SK-N-SH treated with all-trans-retinoic acid at 6 μM for 48 hours (cell line): ENCODE measurements around the gene SLC22A4.

ENCODE experiments used
- ATAC-seq: fragments of 200-7000 bp; cut with Tn5 transposase; 3 replicates; pipeline ENCODE4 v1.9.1; 2020; ENCODE audit warnings: mild to moderate bottlenecking, moderate library complexity
- ARNTL ChIP-seq: fragments of 450-650 bp; formaldehyde crosslinking; IDR thresholded peaks from 2 replicates; pipeline ENCODE4 v1.5.0; 2020; ENCODE audit warnings: low read depth, mild to moderate bottlenecking, moderate library complexity, borderline replicate concordance
- BACH2 ChIP-seq: fragments of 250-450 bp; sonication (Bioruptor Pico); IDR thresholded peaks from 2 replicates; pipeline ENCODE4 v1.9.0; 2021; ENCODE audit warnings: mild to moderate bottlenecking, borderline replicate concordance
- CSDC2 ChIP-seq: fragments of 250-450 bp; sonication (Bioruptor Pico); IDR thresholded peaks from 2 replicates; pipeline ENCODE4 v1.5.0; 2020; ENCODE audit warnings: mild to moderate bottlenecking, moderate library complexity
- ESRRG ChIP-seq: fragments of 250-450 bp; sonication (Bioruptor Pico); IDR thresholded peaks from 2 replicates; pipeline ENCODE4 v1.6.1; 2021; ENCODE audit warnings: mild to moderate bottlenecking
- GLIS3 ChIP-seq: fragments of 250-450 bp; sonication (Bioruptor Pico); IDR thresholded peaks from 2 replicates; pipeline ENCODE4 v1.5.0; 2020; ENCODE audit warnings: mild to moderate bottlenecking, moderate library complexity
- ISL1 ChIP-seq: fragments of 250-450 bp; sonication (Bioruptor Pico); IDR thresholded peaks from 2 replicates; pipeline ENCODE4 v2.1.2; 2022; ENCODE audit warnings: mild to moderate bottlenecking, moderate library complexity
- OSR1 ChIP-seq: fragments of 250-450 bp; sonication (Bioruptor Pico); IDR thresholded peaks from 2 replicates; pipeline ENCODE4 v1.8.0; 2022; ENCODE audit warnings: moderate library complexity, mild to moderate bottlenecking, inconsistent platforms
- PATZ1 ChIP-seq: fragments of 250-450 bp; sonication (Bioruptor Pico); IDR thresholded peaks from 2 replicates; pipeline ENCODE4 v1.8.0; 2020; ENCODE audit warnings: mild to moderate bottlenecking, moderate library complexity, borderline replicate concordance
- PPARA ChIP-seq: fragments of 250-450 bp; sonication (Bioruptor Pico); IDR thresholded peaks from 2 replicates; pipeline ENCODE4 v1.5.0; 2020; ENCODE audit warnings: mild to moderate bottlenecking, borderline replicate concordance
- SNAI2 ChIP-seq: fragments of 250-450 bp; sonication (Bioruptor Pico); IDR thresholded peaks from 2 replicates; pipeline ENCODE4 v1.5.0; 2020; ENCODE audit warnings: mild to moderate bottlenecking, moderate library complexity
- TCF4 ChIP-seq: fragments of 250-450 bp; sonication (Bioruptor Pico); IDR thresholded peaks from 2 replicates; pipeline ENCODE4 v1.8.0; 2021; ENCODE audit warnings: mild to moderate bottlenecking, moderate library complexity, borderline replicate concordance
- TOX ChIP-seq: fragments of 250-450 bp; sonication (Bioruptor Pico); IDR thresholded peaks from 2 replicates; pipeline ENCODE4 v1.8.0; 2021; ENCODE audit warnings: mild to moderate bottlenecking, moderate library complexity, borderline replicate concordance
- ZC3H10 ChIP-seq: fragments of 250-450 bp; sonication (Bioruptor Pico); IDR thresholded peaks from 2 replicates; pipeline ENCODE4 v1.5.1; 2021; ENCODE audit warnings: mild to moderate bottlenecking, moderate library complexity
- ZFP3 ChIP-seq: fragments of 250-450 bp; sonication (Bioruptor Pico); IDR thresholded peaks from 2 replicates; pipeline ENCODE4 v1.5.0; 2020; ENCODE audit warnings: mild to moderate bottlenecking, moderate library complexity
- ZFP30 ChIP-seq: fragments of 450-650 bp; formaldehyde crosslinking; IDR thresholded peaks from 2 replicates; pipeline ENCODE4 v1.5.0; 2022; ENCODE audit warnings: mild to moderate bottlenecking, moderate library complexity
- ZNF565 ChIP-seq: fragments of 450-650 bp; formaldehyde crosslinking; conservative IDR thresholded peaks from 2 replicates; pipeline ENCODE4 v1.5.0; 2020; ENCODE audit warnings: low read depth, mild to moderate bottlenecking, moderate library complexity
- ZNF70 ChIP-seq: fragments of 450-650 bp; formaldehyde crosslinking; IDR thresholded peaks from 2 replicates; pipeline ENCODE4 v1.5.0; 2020; ENCODE audit warnings: mild to moderate bottlenecking, moderate library complexity
- ZNF8 ChIP-seq: fragments of 450-650 bp; formaldehyde crosslinking; IDR thresholded peaks from 2 replicates; pipeline ENCODE4 v1.5.0; 2020; ENCODE audit warnings: mild to moderate bottlenecking, moderate library complexity
- TF ChIP-seq, protein P1 (sequence below): fragments of 250-450 bp; sonication (Bioruptor Pico); IDR thresholded peaks from 2 replicates; pipeline ENCODE4 v1.8.0; 2021; ENCODE audit warnings: low read depth, mild to moderate bottlenecking, moderate library complexity, borderline replicate concordance
- TF ChIP-seq, protein P2 (sequence below): fragments of 250-450 bp; sonication (Bioruptor Pico); IDR thresholded peaks from 2 replicates; pipeline ENCODE4 v1.5.1; 2021; ENCODE audit warnings: mild to moderate bottlenecking, moderate library complexity
- TF ChIP-seq, protein P3 (sequence below): fragments of 250-450 bp; sonication (Bioruptor Pico); IDR thresholded peaks from 2 replicates; pipeline ENCODE4 v1.5.1; 2020; ENCODE audit warnings: low read depth, mild to moderate bottlenecking, moderate library complexity

SLC22A4 gene

GRCh38 chr5:132254321-132254977, 39.7 kb upstream of the SLC22A4 start:
- ATAC-seq: no peak
- no peak for TF ChIP-seq GLIS3 (CRISPR knock-in tag)
- no peak for TF ChIP-seq ESRRG (CRISPR knock-in tag)
- no peak for TF ChIP-seq TOX (CRISPR knock-in tag)
- no peak for TF ChIP-seq ZC3H10
- no peak for TF ChIP-seq SNAI2 (CRISPR knock-in tag)
- no peak for TF ChIP-seq ISL1 (CRISPR knock-in tag)
- TF ChIP-seq BACH2 (CRISPR knock-in tag): no peak
- TF ChIP-seq PPARA (CRISPR knock-in tag): no peak
- TF ChIP-seq TCF4 (CRISPR knock-in tag): no peak

DNA sequence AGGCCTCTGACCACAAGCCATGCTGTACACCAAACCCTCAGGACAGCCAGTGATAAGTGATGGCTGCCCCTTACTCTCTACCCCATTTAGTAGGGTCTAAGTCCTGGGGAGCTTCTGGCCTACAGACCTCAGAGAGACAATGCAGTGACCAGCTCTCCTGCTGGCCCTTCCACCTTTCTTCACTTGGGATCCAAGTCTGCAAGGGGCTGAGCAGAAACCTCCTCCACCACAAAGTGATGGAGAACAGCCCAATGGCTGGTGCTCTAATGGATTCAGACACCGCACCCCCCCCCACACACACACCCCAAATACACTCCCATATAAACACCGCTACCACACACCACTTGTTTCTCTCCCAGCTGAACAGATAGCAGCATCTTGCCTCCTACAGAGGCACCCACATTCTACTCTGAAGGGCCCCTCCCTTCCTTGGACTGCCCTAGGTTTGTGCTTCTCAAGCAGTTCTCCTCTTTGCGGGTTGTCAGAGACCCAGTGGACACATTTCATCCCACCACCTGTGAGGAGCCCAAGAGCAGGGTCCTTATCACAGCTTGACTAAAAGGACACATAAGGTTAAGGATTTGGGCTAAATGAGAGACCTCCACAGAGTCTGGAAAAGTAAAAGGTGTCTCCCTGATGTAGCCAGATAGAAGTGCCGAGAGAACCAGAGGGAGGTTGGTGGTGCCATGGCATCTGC, 38.0 kb upstream of the SLC22A4 start:
- no peak for ATAC-seq
- TF ChIP-seq ZC3H10 (no peak), PATZ1 (CRISPR knock-in tag) (no peak), OSR1 (CRISPR knock-in tag) (no peak), TOX (CRISPR knock-in tag) (no peak), ISL1 (CRISPR knock-in tag) (no peak), ZFP3 (CRISPR knock-in tag) (no peak), PPARA (CRISPR knock-in tag) (no peak), ZNF70 (CRISPR knock-in tag) (no peak), ZNF565 (CRISPR knock-in tag) (no peak), BACH2 (CRISPR knock-in tag) (no peak), ZNF8 (no peak), GLIS3 (CRISPR knock-in tag) (no peak), ESRRG (CRISPR knock-in tag) (no peak), TCF4 (CRISPR knock-in tag) (no peak), CSDC2 (no peak)
- TF ChIP-seq, protein P1, sequence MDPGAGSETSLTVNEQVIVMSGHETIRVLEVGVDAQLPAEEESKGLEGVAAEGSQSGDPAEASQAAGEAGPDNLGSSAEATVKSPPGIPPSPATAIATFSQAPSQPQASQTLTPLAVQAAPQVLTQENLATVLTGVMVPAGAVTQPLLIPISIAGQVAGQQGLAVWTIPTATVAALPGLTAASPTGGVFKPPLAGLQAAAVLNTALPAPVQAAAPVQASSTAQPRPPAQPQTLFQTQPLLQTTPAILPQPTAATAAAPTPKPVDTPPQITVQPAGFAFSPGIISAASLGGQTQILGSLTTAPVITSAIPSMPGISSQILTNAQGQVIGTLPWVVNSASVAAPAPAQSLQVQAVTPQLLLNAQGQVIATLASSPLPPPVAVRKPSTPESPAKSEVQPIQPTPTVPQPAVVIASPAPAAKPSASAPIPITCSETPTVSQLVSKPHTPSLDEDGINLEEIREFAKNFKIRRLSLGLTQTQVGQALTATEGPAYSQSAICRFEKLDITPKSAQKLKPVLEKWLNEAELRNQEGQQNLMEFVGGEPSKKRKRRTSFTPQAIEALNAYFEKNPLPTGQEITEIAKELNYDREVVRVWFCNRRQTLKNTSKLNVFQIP: no peak
- TF ChIP-seq, protein P2, sequence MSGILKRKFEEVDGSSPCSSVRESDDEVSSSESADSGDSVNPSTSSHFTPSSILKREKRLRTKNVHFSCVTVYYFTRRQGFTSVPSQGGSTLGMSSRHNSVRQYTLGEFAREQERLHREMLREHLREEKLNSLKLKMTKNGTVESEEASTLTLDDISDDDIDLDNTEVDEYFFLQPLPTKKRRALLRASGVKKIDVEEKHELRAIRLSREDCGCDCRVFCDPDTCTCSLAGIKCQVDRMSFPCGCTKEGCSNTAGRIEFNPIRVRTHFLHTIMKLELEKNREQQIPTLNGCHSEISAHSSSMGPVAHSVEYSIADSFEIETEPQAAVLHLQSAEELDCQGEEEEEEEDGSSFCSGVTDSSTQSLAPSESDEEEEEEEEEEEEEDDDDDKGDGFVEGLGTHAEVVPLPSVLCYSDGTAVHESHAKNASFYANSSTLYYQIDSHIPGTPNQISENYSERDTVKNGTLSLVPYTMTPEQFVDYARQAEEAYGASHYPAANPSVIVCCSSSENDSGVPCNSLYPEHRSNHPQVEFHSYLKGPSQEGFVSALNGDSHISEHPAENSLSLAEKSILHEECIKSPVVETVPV (CRISPR knock-in tag): no peak

GRCh38 chr5:132256783-132257130, 37.4 kb upstream of the SLC22A4 start:
- ATAC-seq: no peak
- TF ChIP-seq, protein P3, sequence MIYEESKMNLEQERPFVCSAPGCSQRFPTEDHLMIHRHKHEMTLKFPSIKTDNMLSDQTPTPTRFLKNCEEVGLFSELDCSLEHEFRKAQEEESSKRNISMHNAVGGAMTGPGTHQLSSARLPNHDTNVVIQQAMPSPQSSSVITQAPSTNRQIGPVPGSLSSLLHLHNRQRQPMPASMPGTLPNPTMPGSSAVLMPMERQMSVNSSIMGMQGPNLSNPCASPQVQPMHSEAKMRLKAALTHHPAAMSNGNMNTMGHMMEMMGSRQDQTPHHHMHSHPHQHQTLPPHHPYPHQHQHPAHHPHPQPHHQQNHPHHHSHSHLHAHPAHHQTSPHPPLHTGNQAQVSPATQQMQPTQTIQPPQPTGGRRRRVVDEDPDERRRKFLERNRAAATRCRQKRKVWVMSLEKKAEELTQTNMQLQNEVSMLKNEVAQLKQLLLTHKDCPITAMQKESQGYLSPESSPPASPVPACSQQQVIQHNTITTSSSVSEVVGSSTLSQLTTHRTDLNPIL (CRISPR knock-in tag): no peak
- TF ChIP-seq ZNF8: no peak
- no peak for TF ChIP-seq PPARA (CRISPR knock-in tag)
- TF ChIP-seq, protein P1: no peak
- no peak for TF ChIP-seq ZFP30
- no peak for TF ChIP-seq CSDC2
- no peak for TF ChIP-seq GLIS3 (CRISPR knock-in tag)
- no peak for TF ChIP-seq PATZ1 (CRISPR knock-in tag)
- no peak for TF ChIP-seq TOX (CRISPR knock-in tag)
- TF ChIP-seq ZNF565 (CRISPR knock-in tag): no peak
- no peak for TF ChIP-seq ESRRG (CRISPR knock-in tag)
- no peak for TF ChIP-seq OSR1 (CRISPR knock-in tag)
- TF ChIP-seq SNAI2 (CRISPR knock-in tag): no peak
- no peak for TF ChIP-seq ARNTL (CRISPR knock-in tag)
- no peak for TF ChIP-seq TCF4 (CRISPR knock-in tag)
